CD4-positive, alpha-beta T cell (primary cell): ENCODE results near the gene ANKRD44. TPM values are rescaled to one million over a fixed set of nuclear protein-coding genes. Genes with fewer than 3 reads are reported as not detected.

Experiments
- ATAC-seq: fragments of 200-7000 bp; cut with Tn5 transposase; one replicate; pipeline ENCODE4 v1.10.0; 2022; ENCODE audit warnings: mild to moderate bottlenecking; ENCODE audit not compliant: poor library complexity
- CTCF ChIA-PET: fragments of 350-600 bp; sonication (Branson Sonifier 250); formaldehyde crosslinking; loops from one replicate; lab custom pipeline; 2021; ENCODE audit warnings: antibody characterized with exemption, inconsistent platforms; lab: Charles Lee
- POLR2A ChIA-PET: fragments of 350-600 bp; sonication (Branson Sonifier 250); formaldehyde crosslinking; loops from one replicate; lab custom pipeline; 2021; ENCODE audit warnings: antibody characterized with exemption, inconsistent platforms; lab: Charles Lee
- DNase-seq, 14 experiments: peaks; one replicate each; pipeline ENCODE4 v3.0.0-alpha.2; 2013 to 2020; ENCODE audit warnings: mixed read lengths in 2 of 14
- H3K27ac ChIP-seq, 2 donors: one replicate each; pipeline versions ENCODE4 v1.5.1 to v1.7.0; 2013; ENCODE audit warnings: low read length in 2 of 2, low read depth in 1 of 2, mild to moderate bottlenecking in 1 of 2
- H3K27me3 ChIP-seq, 2 experiments: 1 replicate in 1 of 2; 2 replicates in 1 of 2; pipeline versions ENCODE4 v1.6.1 to v1.7.0; 2013; ENCODE audit warnings: low read length in 2 of 2, control low read depth in 1 of 2, mild to moderate bottlenecking in 1 of 2, moderate library complexity in 1 of 2; ENCODE audit not compliant: insufficient read depth in 2 of 2, control insufficient read depth in 1 of 2
- H3K36me3 ChIP-seq: one replicate; pipeline ENCODE4 v1.6.1; 2013; ENCODE audit warnings: low read length, control low read depth; ENCODE audit not compliant: insufficient read depth
- H3K4me1 ChIP-seq: one replicate; pipeline ENCODE4 v1.6.1; 2013; ENCODE audit warnings: low read length, control low read depth; ENCODE audit not compliant: insufficient read depth
- H3K4me3 ChIP-seq: one replicate; pipeline ENCODE4 v1.5.1; 2013; ENCODE audit warnings: mild to moderate bottlenecking, low read length, moderate library complexity
- H3K9me3 ChIP-seq, 2 experiments: 1 replicate in 1 of 2; 2 replicates in 1 of 2; pipeline versions ENCODE4 v1.6.1 to v1.7.0; 2013; ENCODE audit warnings: low read length in 2 of 2, mild to moderate bottlenecking in 2 of 2, control low read depth in 1 of 2, moderate library complexity in 1 of 2; ENCODE audit not compliant: control insufficient read depth in 1 of 2, insufficient read depth in 1 of 2
- H3K27ac Mint-ChIP-seq: one replicate; pipeline ENCODE4 v1.8.0; 2020; ENCODE audit warnings: mixed read lengths
- H3K27me3 Mint-ChIP-seq: one replicate; pipeline ENCODE4 v1.8.0; 2021; ENCODE audit warnings: mixed read lengths
- H3K36me3 Mint-ChIP-seq: one replicate; pipeline ENCODE4 v1.8.0; 2021; ENCODE audit warnings: low read depth, mixed read lengths
- H3K4me1 Mint-ChIP-seq: one replicate; pipeline ENCODE4 v1.8.0; 2021; ENCODE audit warnings: low read depth, mixed read lengths
- H3K4me3 Mint-ChIP-seq: one replicate; pipeline ENCODE4 v1.8.0; 2020; ENCODE audit warnings: mild to moderate bottlenecking, mixed read lengths
- H3K9me3 Mint-ChIP-seq: one replicate; pipeline ENCODE4 v1.8.0; 2020; ENCODE audit warnings: mixed read lengths
- CTCF ChIP-seq: fragments of 200-600 bp; IDR thresholded peaks from one replicate; pipeline ENCODE4 v1.8.0; 2022; ENCODE audit warnings: antibody characterized with exemption, mild to moderate bottlenecking
- intact Hi-C, 2 experiments: fragments of 100-400 bp; cut with DNase I in 1 of 2; cut with micrococcal nuclease in 1 of 2; formaldehyde crosslinking; loops; one replicate each; pipeline versions ENCODE4 v1.15.1 to v1.9.0; 2023 to 2025; cut with DNase I, micrococcal nuclease
- total RNA-seq, 174 experiments: library from RNA in 2 of 174; stranded (reverse) in 2 of 174; gene quantifications; one replicate each; pipeline ENCODE4 v1.2.3 and lab custom pipeline; 2021 to 2026

ANKRD44 gene
- total RNA-seq, 2 experiments from 2014 or later, result 170 to 186 TPM

- H3K9me3 ChIP-seq, result no peaks in the 10 kb centered on the region
- Mint-ChIP-seq H3K27me3 (no peaks in the 10 kb centered on the region), H3K9me3 (no peaks in the 10 kb centered on the region), H3K4me1 (peaks cover 98% of the 10 kb centered on the region), H3K36me3 (peaks cover 31% of the 10 kb centered on the region), H3K4me3 (peak overlapping the region; percentile 73), H3K27ac (peak overlapping the region; percentile 98)
- peak; percentile 8 for ATAC-seq
- DNase-seq, result peak in 7 of 14 experiments; percentile 25 to 79 (median 45)
- no peaks in the 10 kb centered on the region for H3K27me3 ChIP-seq
- CTCF ChIA-PET, result interaction anchor here (0.8 to 2.0 kb wide), 6 partner anchors 14 to 101 kb away, joined by 3 to 4 read pairs (median 4); partner anchors contain the start of gene ANKRD44
- POLR2A ChIA-PET, result interaction anchor here (0.6 to 29.8 kb wide), 18 partner anchors 9 to 225 kb away, joined by 3 to 754 read pairs (median 5); partner anchors contain the start of genes ANKRD44 and SF3B1
- peak overlapping the region; percentile 79 to 86 for H3K27ac ChIP-seq
- intact Hi-C loops, result no loop called here
- peak overlapping the region; percentile 15 for H3K4me3 ChIP-seq
- TF ChIP-seq CTCF, result no peak
- H3K4me1 ChIP-seq, result peaks cover 86% of the 10 kb centered on the region
- H3K36me3 ChIP-seq, result peaks cover 3% of the 10 kb centered on the region
Observed at GRCh38 chr2:197209742-197210408, 100.7 kb downstream of the ANKRD44 start.

DNA sequence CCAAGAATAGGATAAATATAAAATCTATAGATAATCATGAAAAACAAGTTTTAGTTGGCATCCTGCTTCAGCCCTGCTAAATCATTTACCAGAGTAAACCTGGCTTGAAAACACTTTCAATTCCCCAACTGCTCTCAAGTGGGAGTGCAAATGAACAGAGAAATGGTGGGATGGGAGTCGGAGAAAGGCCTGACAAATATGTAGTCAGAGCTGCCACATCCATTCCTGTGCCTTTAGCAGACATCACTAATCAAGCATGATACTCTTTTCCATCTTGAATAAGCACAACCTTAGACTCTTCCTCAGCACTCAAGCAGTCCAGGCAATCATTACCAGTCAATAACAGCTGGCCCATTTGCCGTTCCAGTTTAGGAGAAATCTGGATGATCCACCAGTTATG lies 101.3 kb downstream of the ANKRD44 start:
- peaks cover 9% of the 10 kb centered on the region for H3K36me3 ChIP-seq
- peak overlapping the region; percentile 79 to 86 for H3K27ac ChIP-seq
- no peaks in the 10 kb centered on the region for H3K9me3 ChIP-seq
- no peak for TF ChIP-seq CTCF
- peaks cover 89% of the 10 kb centered on the region for H3K4me1 ChIP-seq
- ATAC-seq (no peak), DNase-seq (peak in 2 of 14 experiments; percentile 38 to 54)
- Mint-ChIP-seq H3K36me3 (peaks cover 30% of the 10 kb centered on the region), H3K4me1 (peaks cover 98% of the 10 kb centered on the region), H3K27me3 (no peaks in the 10 kb centered on the region), H3K9me3 (no peaks in the 10 kb centered on the region), H3K27ac (peak overlapping the region; percentile 98), H3K4me3 (peak overlapping the region; percentile 73)
- CTCF ChIA-PET, result interaction anchor here (0.8 to 2.0 kb wide), 6 partner anchors 13 to 102 kb away, joined by 3 to 4 read pairs (median 4); partner anchors contain the start of gene ANKRD44
- intact Hi-C loops, result no loop called here
- H3K27me3 ChIP-seq, result no peaks in the 10 kb centered on the region
- POLR2A ChIA-PET, result interaction anchor here (0.7 to 29.8 kb wide), 16 partner anchors 10 to 226 kb away, joined by 3 to 754 read pairs (median 5); partner anchors contain the start of genes ANKRD44 and SF3B1
- no peak overlapping the region for H3K4me3 ChIP-seq

GRCh38 chr2:197208841-197209240 lies 101.7 kb downstream of the ANKRD44 start:
- H3K4me1 Mint-ChIP-seq, result peaks cover 95% of the 10 kb centered on the region
- H3K27ac Mint-ChIP-seq, result peak overlapping the region; percentile 98
- Histone ChIP-seq H3K27me3 (no peaks in the 10 kb centered on the region), H3K4me1 (peaks cover 89% of the 10 kb centered on the region), H3K36me3 (peaks cover 9% of the 10 kb centered on the region), H3K9me3 (no peaks in the 10 kb centered on the region), H3K4me3 (no peak overlapping the region), H3K27ac (peak overlapping the region; percentile 79 to 86)
- ATAC-seq (no peak), DNase-seq (peak in 1 of 14 experiments; percentile 45)
- no peaks in the 10 kb centered on the region for H3K9me3 Mint-ChIP-seq
- ChIA-PET CTCF (interaction anchor here (0.8 to 2.0 kb wide), 5 partner anchors 13 to 102 kb away, joined by 3 to 4 read pairs (median 4); partner anchors contain the start of gene ANKRD44), POLR2A (interaction anchor here (0.7 to 29.8 kb wide), 13 partner anchors 10 to 130 kb away, joined by 3 to 754 read pairs (median 5); partner anchors contain the start of gene ANKRD44)
- intact Hi-C loops, result no loop called here
- peak overlapping the region; percentile 73 for H3K4me3 Mint-ChIP-seq
- peaks cover 30% of the 10 kb centered on the region for H3K36me3 Mint-ChIP-seq
- H3K27me3 Mint-ChIP-seq, result no peaks in the 10 kb centered on the region
- TF ChIP-seq CTCF, result no peak
